Stimulated activated CD8-positive, alpha-beta memory T cell treated with anti-CD3 and anti-CD28 coated beads, Interleukin-12 subunit alpha, Interleukin-12 subunit beta, amount 100 ng/mL, for 1 hour (primary cell): ENCODE data around the gene MRPL39.

Source experiments
- DNase-seq: peaks from one replicate; pipeline ENCODE4 v3.0.0-alpha.2; 2020; ENCODE audit warnings: low read depth

The MRPL39 gene

GRCh38 chr21:25536752-25537151, 70.5 kb downstream of the MRPL39 start:
- DNase-seq: no peak

- no peak for DNase-seq
These were observed 71.4 kb downstream of the MRPL39 start for GRCh38 chr21:25535849-25536248.
